GM23248 (cell line): ENCODE results near the gene RALGPS1.

Experiments used
- EZH2 ChIP-seq: fragments of 200-600 bp; sonication (generic); IDR thresholded peaks from 2 replicates; pipeline ENCODE4 v1.6.1; 2018; ENCODE audit warnings: antibody characterized with exemption, mild to moderate bottlenecking; ENCODE audit not compliant: insufficient read depth, poor library complexity, severe bottlenecking
- EZH2phosphoT487 ChIP-seq: fragments of 200-600 bp; sonication (generic); IDR thresholded peaks from 2 replicates; pipeline ENCODE4 v1.6.1; 2018; ENCODE audit warnings: antibody characterized with exemption, moderate library complexity, mild to moderate bottlenecking, low read depth; ENCODE audit not compliant: insufficient read depth

GRCh38 chr9:127224178-127224882 is 309.7 kb downstream of the RALGPS1 start:
- no peak for TF ChIP-seq EZH2
- no peak for TF ChIP-seq EZH2phosphoT487
